Measurements from ENCODE around the gene PLN.

The PLN gene

DNA sequence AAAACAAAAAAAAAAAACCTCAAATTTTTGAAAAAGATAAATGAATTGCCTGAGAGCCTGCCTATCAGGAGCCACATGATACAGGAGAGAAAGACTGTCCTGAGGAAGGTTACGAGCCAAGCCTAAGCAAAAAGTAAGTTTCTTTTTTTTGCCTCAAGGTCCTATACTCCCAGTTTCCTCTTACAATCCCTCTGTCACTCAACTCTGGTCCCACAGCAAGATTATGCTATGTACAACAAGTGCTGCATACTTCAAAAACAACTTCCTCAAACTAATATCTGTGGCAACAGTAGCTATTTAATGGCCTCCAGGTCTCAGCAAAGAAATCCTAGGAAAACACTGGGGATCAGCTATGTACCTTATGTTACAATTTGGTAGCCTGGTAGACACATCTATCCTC is 46.8 kb downstream of the PLN start:
- no peak overlapping the region for H3K4me3 ChIP-seq (ENCODE audit: low read depth, low read length)
- no peak overlapping the region for H3K27ac ChIP-seq (ENCODE audit: low read depth, low read length)
- no peak overlapping the region for H2AFZ ChIP-seq (ENCODE audit: low read length, unreplicated experiment)
- peaks cover 5% of the 10 kb centered on the region for H3K79me2 ChIP-seq (ENCODE audit: control insufficient read depth, insufficient read depth, low read length, unreplicated experiment)
- H3K4me1 ChIP-seq (ENCODE audit: control insufficient read depth, insufficient read depth, low read length, unreplicated experiment), result no peaks in the 10 kb centered on the region
- H3K36me3 ChIP-seq (ENCODE audit: insufficient read depth, low read length), result no peaks in the 10 kb centered on the region
- H3K27me3 ChIP-seq (ENCODE audit: insufficient read depth, low read length), result no peaks in the 10 kb centered on the region

GRCh38 chr6:118596774-118597320 is 48.8 kb downstream of the PLN start:
- Histone ChIP-seq H2AFZ (ENCODE audit: low read length, unreplicated experiment) (no peak overlapping the region), H3K36me3 (ENCODE audit: insufficient read depth, low read length) (no peaks in the 10 kb centered on the region), H3K79me2 (ENCODE audit: control insufficient read depth, insufficient read depth, low read length, unreplicated experiment) (peaks cover 5% of the 10 kb centered on the region)

DNA sequence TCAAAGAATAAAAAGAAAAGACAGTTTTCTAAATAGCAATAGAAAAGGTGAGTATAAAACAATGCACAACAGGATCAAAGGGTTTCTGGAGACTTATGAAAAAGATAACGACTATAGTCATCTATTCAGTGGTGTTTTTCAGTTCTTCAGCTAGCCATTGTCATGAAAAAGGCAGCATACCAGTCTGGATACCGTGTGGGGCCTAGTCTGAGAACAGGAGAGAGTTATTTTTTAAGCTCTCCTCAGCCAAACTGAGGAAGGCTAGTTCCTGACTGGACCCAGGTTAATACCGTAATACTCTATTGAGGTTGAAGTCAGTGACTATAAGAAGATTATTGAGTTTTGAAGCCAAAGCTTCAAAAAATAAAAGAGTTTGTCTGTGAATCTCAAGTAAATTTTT is 49.5 kb downstream of the PLN start:
- Histone ChIP-seq H3K27me3 (ENCODE audit: insufficient read depth, low read length) (no peaks in the 10 kb centered on the region), H2AFZ (ENCODE audit: low read length, unreplicated experiment) (no peak overlapping the region), H3K4me1 (ENCODE audit: control insufficient read depth, insufficient read depth, low read length, unreplicated experiment) (no peaks in the 10 kb centered on the region), H3K36me3 (ENCODE audit: insufficient read depth, low read length) (no peaks in the 10 kb centered on the region), H3K4me3 (ENCODE audit: low read depth, low read length) (no peak overlapping the region), H3K27ac (ENCODE audit: low read depth, low read length) (no peak overlapping the region), H3K79me2 (ENCODE audit: control insufficient read depth, insufficient read depth, low read length, unreplicated experiment) (peaks cover 5% of the 10 kb centered on the region)

More at GRCh38 chr6:118596774-118597320, 48.8 kb downstream of the PLN start:
- Histone ChIP-seq H3K4me3 (ENCODE audit: low read depth, low read length) (no peak overlapping the region), H3K4me1 (ENCODE audit: control insufficient read depth, insufficient read depth, low read length, unreplicated experiment) (no peaks in the 10 kb centered on the region), H3K27ac (ENCODE audit: low read depth, low read length) (no peak overlapping the region), H3K27me3 (ENCODE audit: insufficient read depth, low read length) (no peaks in the 10 kb centered on the region)

GRCh38 chr6:118598324-118598723 is 50.2 kb downstream of the PLN start:
- no peaks in the 10 kb centered on the region for H3K4me1 ChIP-seq (ENCODE audit: control insufficient read depth, insufficient read depth, low read length, unreplicated experiment)
- no peak overlapping the region for H3K4me3 ChIP-seq (ENCODE audit: low read depth, low read length)
- no peak overlapping the region for H2AFZ ChIP-seq (ENCODE audit: low read length, unreplicated experiment)
- no peak overlapping the region for H3K27ac ChIP-seq (ENCODE audit: low read depth, low read length)
- peaks cover 2% of the 10 kb centered on the region; the same call in 1 of the 2 replicates for H3K36me3 ChIP-seq (ENCODE audit: insufficient read depth, low read length)
- peaks cover 5% of the 10 kb centered on the region for H3K79me2 ChIP-seq (ENCODE audit: control insufficient read depth, insufficient read depth, low read length, unreplicated experiment)
- no peaks in the 10 kb centered on the region for H3K27me3 ChIP-seq (ENCODE audit: insufficient read depth, low read length)

DNA sequence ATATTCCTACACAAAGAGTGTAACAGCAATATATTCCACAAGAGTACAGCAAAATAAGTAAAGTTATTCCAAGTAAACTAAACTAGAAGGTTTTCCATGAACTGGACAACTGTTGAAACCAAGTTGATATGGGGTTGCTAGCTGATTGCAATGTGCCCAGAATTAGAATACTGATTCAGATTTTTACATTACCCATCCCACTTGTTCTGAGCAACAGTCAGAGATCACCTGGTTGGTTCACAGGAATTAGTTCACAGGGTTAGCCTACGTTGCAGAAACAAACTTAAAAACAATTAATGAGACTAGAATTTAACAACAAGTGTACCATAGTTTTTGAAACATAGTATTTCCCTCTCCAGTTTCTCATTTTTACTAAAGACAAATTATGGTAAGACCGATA is 54.2 kb downstream of the PLN start:
- H3K79me2 ChIP-seq (ENCODE audit: control insufficient read depth, insufficient read depth, low read length, unreplicated experiment), result no peaks in the 10 kb centered on the region
- H3K4me3 ChIP-seq (ENCODE audit: low read depth, low read length), result no peak overlapping the region
- H3K36me3 ChIP-seq (ENCODE audit: insufficient read depth, low read length), result peaks cover 4% of the 10 kb centered on the region; the same call in 1 of the 2 replicates
- H2AFZ ChIP-seq (ENCODE audit: low read length, unreplicated experiment), result no peak overlapping the region
- no peak overlapping the region for H3K27ac ChIP-seq (ENCODE audit: low read depth, low read length)
- no peaks in the 10 kb centered on the region for H3K27me3 ChIP-seq (ENCODE audit: insufficient read depth, low read length)
- no peaks in the 10 kb centered on the region for H3K4me1 ChIP-seq (ENCODE audit: control insufficient read depth, insufficient read depth, low read length, unreplicated experiment)

DNA sequence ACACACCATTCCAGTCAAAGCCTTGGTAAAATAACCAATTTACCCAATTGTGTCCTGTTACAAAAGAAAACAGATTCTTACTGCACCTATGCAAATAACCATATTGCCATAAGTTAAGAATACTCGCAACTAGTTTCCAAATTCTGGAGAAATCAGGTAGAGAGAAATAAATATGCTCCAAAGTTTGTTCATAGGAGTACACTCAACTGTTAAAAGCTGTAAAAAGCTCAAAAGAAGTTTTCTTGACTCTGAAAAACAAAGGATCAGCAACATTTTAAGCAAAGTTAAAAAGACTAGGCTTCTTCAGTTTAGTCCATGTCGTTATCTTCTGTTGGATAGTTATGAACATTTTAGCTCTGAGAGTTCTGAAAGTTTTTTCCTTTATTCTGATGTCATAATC is 55.3 kb downstream of the PLN start:
- Histone ChIP-seq H2AFZ (ENCODE audit: low read length, unreplicated experiment) (no peak overlapping the region), H3K4me1 (ENCODE audit: control insufficient read depth, insufficient read depth, low read length, unreplicated experiment) (no peaks in the 10 kb centered on the region), H3K36me3 (ENCODE audit: insufficient read depth, low read length) (peaks cover 4% of the 10 kb centered on the region; the same call in 1 of the 2 replicates), H3K4me3 (ENCODE audit: low read depth, low read length) (no peak overlapping the region), H3K27ac (ENCODE audit: low read depth, low read length) (no peak overlapping the region), H3K27me3 (ENCODE audit: insufficient read depth, low read length) (no peaks in the 10 kb centered on the region), H3K79me2 (ENCODE audit: control insufficient read depth, insufficient read depth, low read length, unreplicated experiment) (no peaks in the 10 kb centered on the region)

- Histone ChIP-seq H3K79me2 (ENCODE audit: control insufficient read depth, insufficient read depth, low read length, unreplicated experiment) (peaks cover 14% of the 10 kb centered on the region), H3K4me3 (ENCODE audit: low read depth, low read length) (no peak overlapping the region), H3K27me3 (ENCODE audit: insufficient read depth, low read length) (no peaks in the 10 kb centered on the region), H3K4me1 (ENCODE audit: control insufficient read depth, insufficient read depth, low read length, unreplicated experiment) (no peaks in the 10 kb centered on the region), H2AFZ (ENCODE audit: low read length, unreplicated experiment) (no peak overlapping the region), H3K27ac (ENCODE audit: low read depth, low read length) (no peak overlapping the region), H3K36me3 (ENCODE audit: insufficient read depth, low read length) (peaks cover 14% of the 10 kb centered on the region)
These were observed 58.2 kb downstream of the PLN start for GRCh38 chr6:118606268-118606667.

- Histone ChIP-seq H3K4me1 (ENCODE audit: control insufficient read depth, insufficient read depth, low read length, unreplicated experiment) (no peaks in the 10 kb centered on the region), H2AFZ (ENCODE audit: low read length, unreplicated experiment) (no peak overlapping the region), H3K27ac (ENCODE audit: low read depth, low read length) (no peak overlapping the region), H3K27me3 (ENCODE audit: insufficient read depth, low read length) (no peaks in the 10 kb centered on the region), H3K79me2 (ENCODE audit: control insufficient read depth, insufficient read depth, low read length, unreplicated experiment) (peaks cover 14% of the 10 kb centered on the region), H3K36me3 (ENCODE audit: insufficient read depth, low read length) (peaks cover 16% of the 10 kb centered on the region), H3K4me3 (ENCODE audit: low read depth, low read length) (no peak overlapping the region)
These were observed 58.8 kb downstream of the PLN start for GRCh38 chr6:118606858-118607257.

All from ACC112 (cell line).